WI38 (cell line): ENCODE data around the gene ELMO2.

ENCODE experiments used
- H3K4me3 ChIP-seq: 2 replicates; pipeline ENCODE4 v1.5.1; 2011; ENCODE audit warnings: low read depth, mild to moderate bottlenecking, control low read depth, low read length
- CTCF ChIP-seq: IDR thresholded peaks from 2 replicates; pipeline ENCODE4 v1.5.1; 2012; ENCODE audit warnings: low read depth, mild to moderate bottlenecking, control low read depth, low read length

Gene ELMO2

DNA sequence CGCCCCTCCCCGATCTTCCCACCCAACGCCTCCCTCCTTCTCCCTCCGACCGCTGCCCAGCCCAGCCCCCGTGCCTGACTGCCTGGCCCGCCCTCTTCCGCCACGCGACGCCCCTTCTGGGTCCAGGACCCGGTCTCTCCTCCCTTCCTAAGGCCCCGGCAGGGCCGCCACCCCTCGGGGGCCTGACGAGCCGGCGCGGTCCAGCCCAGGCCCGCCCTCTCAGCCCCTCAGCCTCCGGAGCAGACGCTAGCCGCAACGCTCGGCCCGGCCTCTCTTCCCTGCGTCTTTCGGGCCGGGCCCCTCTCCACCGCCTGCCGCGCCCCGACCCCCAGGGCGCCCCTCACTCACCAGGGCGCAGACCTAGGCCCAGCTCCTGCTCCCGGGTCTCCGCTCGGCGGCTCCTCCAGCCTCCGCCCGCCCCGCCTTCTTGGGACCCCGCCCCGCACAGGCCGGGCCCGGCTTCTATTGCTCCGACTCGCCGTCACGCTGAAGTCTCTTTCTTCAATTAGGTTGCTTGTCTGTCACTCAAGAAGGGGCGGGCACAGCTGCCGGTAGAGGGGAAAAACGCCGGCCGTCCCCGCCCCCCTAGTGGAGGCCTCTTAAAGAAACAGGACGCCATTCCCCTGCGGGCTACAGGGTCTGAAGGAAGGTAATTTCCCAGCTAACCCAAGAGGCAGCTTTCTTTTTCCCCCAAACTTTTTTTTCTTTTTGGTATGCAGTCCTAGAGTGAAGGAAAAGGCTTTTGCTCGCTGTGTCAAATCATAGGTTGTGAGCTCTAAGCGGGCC lies at the start of gene ELMO2:
TSS of gene ELMO2 (minus strand) at position 416 of the 786 bp plus-strand sequence. CDS start 12,133 bp downstream, outside the sequence.
- H3K4me3 ChIP-seq, result peak within 1 kb of the TSS; percentile 82

GRCh38 chr20:46455729-46456128 lies 49.3 kb upstream of the ELMO2 start:
- TF ChIP-seq CTCF, result no peak
- no peak overlapping the region for H3K4me3 ChIP-seq

More for the DNA sequence above, at the start of gene ELMO2:
- no peak for TF ChIP-seq CTCF

DNA sequence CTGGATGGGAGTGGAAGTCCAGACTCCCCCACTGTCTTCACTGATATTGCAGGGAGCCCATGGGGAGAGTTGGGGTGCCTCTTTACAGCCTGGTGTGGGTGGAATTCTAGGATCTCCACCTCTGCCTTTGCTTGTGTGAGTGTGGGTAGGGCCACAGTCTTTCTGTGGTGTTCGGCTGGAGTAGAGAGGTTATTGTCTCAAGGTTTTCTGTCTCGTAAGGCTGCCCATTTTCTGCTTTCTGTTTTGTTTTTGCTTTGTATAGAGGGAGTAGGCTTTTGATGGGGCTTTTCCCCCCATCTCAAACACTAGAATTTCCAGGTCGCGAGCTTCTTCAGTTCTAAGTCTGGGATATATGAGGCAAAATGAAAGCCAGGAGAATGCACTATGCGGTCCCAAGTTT lies 40.4 kb upstream of the ELMO2 start:
- no peak overlapping the region for H3K4me3 ChIP-seq
- TF ChIP-seq CTCF, result no peak

- TF ChIP-seq CTCF, result no peak
- no peak overlapping the region for H3K4me3 ChIP-seq
Observed at GRCh38 chr20:46439837-46440236, 33.4 kb upstream of the ELMO2 start.

DNA sequence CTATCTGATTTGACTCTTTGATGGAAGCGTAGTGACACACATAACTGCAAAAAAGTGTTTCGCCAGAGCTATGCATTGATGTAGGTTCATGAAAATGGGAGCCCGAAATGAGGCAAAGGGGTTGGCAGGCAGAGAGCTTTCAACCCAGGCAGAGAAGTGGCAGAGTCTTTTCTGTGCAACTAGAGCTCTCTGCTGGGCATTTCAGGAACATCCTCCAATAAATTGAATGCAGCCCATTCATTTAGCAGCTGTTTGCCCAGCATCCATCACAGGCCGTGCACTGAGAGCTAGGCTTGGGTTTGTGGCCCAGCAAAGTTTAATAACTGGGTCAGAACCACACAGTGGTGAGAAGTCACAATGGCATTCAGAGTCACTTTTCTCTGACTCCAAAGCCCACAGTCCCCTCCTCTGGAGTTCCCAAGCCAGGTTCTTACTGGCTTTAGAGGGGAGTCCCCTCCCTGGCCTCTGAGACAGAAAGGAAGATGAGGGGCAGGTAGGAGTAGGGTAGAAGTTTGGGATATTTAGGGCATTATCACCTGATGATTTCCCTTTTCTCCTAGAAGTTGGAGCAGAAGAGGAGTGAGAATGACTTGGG lies 31.8 kb upstream of the ELMO2 start:
- H3K4me3 ChIP-seq, result no peak overlapping the region
- 0 out of 2 replicates have a peak, but pooled peaks have one; percentile 22 for TF ChIP-seq CTCF

DNA sequence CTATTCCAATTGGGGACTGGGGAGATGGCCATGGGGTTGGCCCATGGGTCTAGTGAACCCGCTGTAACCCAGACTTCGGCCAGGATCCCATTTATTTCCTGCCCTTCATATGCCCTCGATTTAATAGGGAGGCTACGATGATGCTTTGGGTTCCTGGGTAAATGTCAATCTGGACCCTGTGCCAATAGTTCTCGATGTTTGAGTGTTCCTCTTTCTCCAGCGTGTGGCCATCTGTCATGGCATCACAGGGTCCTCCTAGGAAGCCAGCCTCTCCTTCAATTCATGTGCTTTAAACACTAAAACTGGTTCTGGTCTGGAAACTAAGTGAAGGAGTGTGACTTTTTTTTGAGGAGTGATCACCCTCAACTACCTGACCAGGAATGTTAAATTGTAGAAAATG lies 28.7 kb upstream of the ELMO2 start:
- no peak overlapping the region for H3K4me3 ChIP-seq
- no peak for TF ChIP-seq CTCF

GRCh38 chr20:46434597-46434996 lies 28.2 kb upstream of the ELMO2 start:
- TF ChIP-seq CTCF, result no peak
- no peak overlapping the region for H3K4me3 ChIP-seq
